GM19035 (cell line): ENCODE measurements around the gene SIVA1.
A peak's percentile ranks its signal among the peaks of the same experiment; 100 is the strongest.

Source experiments
- ATAC-seq: cut with Tn5 transposase; IDR thresholded peaks from one replicate; pipeline ENCODE4 v1.9.1; 2021; ENCODE audit not compliant: unreplicated experiment

Gene SIVA1

DNA sequence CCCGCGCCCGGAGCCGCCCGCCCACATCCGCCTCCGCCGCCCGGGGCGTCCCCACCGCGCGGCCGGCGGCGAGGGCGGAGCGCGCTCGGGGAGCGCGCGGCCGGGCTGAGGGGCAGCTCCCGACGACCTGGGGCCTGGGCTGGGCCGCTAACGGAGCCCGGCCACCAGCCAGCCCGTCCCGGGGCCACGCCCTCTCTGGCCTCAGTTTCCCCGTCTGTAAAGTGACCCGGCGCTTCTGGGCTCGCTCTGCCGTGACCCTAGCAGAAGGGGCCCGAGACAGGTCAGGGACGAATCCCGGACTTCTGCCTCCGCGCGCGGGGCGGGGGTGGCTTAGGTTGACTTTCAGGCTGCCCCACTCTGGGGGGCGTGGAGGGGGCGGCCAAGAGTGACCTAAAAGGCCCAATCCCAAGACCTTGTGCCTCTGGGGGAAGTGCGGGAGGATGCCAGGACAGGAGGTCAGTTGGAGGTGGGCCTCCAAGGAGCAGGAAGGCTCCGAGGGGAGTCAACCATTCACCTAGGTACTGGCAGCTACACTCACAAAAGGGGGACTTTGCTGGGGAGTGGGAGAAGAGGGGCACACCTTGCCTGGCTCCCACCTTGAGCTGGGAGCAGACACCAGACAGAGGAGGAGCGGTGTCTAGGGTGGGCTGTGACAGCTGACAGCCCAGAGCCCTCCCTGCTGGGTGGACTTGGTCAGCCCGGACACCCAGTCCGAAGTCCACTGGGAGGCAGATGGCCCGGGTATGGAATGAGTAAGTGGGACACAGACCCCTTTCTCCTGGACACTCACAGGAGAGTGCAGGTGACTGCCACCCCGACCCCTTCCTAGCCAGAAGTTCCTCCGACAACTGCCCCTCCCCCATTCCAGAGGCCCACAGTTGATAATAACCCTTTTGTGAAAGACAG, 43.1 kb downstream of the SIVA1 start:
- ATAC-seq: no peak

DNA sequence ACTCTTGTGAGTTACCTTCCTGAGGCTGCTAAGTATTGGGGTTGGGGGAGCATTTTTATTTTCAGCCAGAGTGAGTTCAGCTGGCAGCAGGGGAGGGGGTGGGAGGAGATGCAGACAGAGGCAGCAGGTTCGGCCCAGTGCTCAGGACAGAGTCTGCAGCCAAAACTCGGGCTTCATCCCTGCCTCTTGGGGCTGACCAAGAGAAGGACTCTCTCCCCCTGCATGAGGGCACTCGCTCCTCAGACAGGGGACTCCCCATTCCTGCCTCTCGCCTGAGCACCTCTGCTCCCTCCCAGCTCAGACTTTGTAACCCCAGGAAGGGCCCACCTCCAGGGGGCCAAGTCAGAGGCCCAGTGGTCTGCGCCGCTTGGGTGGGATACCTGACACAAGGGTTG, 43.7 kb downstream of the SIVA1 start:
- ATAC-seq: no peak

DNA sequence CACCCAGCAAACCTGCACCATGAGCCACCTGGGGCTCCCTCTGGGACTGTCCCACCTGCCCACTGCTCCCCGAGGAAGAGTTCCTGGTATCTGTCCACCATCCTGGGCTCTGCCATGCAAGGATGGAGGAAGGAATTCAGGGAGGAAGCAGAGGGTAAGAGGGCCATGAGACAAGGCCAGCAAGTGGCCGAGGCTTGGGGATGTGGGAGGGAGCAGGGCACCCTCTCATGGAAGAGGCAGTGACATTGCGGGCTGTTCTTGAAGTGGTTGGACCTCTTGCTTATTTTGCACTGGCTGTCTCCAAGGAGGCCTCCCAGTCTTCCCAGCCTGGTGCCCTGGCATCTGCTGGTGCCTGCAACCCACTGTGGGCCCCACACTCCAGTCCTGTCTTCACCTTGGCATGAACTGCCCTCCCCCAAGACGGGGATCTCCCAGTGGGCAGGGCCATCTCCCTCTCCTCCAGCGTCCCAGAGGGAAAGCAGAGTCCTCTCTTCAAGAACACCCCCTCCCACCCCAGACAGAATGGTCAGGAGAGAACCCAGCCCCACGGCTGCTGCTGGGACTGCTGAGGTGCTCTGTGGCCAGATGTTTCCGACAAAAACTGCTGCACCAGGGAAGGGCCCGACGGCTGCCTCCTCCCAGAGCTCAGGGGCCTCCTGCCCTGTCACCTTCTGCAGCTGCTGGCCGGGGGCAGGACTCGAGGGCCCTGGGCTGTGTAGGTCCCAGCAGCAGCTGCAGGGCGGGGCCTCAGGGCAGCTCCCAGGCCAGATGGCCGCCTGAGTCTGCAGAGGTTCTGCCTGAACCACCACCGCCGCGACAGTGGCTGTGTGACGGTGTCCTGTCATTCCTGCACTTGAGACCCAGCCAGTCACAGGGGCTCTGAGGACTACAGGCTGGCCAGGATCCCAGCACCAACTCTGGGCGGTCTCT, 44.4 kb downstream of the SIVA1 start:
- no peak for ATAC-seq

DNA sequence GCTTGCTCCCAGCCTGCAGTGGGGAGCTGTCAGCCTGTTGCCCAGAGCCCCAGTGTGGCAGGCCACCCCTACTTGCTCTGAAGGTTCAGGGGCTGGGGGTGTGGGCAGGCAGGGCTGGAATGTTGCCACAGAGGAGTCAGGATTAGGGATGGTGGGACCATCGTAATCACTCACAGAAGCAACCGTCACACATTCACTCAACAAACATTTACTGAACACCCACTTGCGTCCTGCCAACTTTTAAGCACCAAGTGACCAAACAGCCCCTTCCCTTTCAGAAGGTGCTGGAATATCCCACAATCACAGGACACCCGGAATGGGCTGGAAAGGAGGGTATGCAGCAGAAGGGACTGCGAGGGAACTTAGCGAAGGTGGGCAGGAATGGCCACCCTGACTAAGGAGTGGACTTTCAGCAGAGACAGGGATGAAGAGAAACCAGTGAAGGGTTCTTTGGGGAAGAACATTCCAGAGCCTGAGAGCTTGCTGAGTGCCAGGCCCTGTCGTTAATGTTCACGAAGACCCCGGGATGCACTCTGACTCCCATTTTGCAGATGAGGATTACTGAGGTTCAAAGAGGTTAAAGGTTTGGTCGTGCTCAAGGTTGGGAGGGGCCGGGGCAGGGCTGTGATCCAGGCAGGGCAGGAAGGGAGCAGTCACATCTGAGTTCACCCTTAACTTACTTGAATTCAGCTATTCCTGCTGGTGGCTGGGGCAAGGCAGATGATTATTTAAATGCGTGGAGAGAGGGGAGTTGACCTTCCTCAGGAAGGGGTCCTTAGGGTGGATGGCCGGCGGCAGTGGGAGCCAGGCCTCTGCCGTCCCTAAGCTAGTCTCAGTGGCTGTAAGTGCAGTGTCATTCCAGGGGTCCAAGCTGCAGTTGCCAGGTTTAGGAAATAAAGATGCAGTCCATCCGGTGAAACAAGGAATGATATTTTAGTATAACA, 45.6 kb downstream of the SIVA1 start:
- ATAC-seq: no peak

DNA sequence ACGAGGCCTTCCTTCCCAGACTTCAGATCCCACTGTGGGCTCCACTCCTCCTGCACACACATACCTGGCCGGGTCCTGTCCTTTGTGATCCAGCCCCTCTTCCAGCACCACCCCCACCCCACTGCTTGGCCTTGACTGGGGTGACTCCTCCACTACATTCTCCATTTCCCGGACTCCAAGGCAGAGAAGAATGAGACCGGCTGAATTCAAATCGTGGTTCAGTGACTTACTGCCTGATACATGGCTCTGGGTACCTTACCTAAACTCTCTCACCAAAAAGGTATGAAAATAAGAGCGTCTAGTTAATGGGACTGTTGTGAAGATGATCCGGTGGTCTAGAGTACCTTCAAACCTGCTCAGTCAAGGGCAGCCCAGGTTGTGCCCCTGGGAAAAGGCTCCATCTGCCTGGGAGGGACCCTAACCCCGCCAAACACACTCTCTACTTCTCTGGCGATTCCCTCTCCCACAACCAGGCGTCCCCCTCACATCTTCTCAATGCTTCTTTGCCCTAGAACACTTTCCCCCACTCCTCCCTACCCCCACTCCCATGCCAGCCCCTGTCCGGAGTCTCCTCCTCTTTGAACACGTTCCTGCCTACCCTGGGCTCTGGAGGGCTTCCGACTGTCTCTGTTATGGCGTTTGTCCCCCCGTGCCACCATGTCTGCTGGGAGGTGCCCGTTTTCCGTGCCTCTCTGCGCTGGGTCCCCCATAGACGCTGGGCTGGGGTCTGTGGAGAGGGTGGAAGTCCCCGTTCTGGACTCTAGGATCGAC, 46.5 kb downstream of the SIVA1 start:
- no peak for ATAC-seq

- ATAC-seq: peak; percentile 59
Measured at GRCh38 chr14:104800015-104800770, 47.2 kb downstream of the SIVA1 start.

GRCh38 chr14:104800771-104801519, 48.0 kb downstream of the SIVA1 start, which contains the start of gene ZBTB42:
ZBTB42 (plus strand) TSS chr14:104801101; CDS start chr14:104801198, 97 bp downstream.
- ATAC-seq: peak; percentile 36

DNA sequence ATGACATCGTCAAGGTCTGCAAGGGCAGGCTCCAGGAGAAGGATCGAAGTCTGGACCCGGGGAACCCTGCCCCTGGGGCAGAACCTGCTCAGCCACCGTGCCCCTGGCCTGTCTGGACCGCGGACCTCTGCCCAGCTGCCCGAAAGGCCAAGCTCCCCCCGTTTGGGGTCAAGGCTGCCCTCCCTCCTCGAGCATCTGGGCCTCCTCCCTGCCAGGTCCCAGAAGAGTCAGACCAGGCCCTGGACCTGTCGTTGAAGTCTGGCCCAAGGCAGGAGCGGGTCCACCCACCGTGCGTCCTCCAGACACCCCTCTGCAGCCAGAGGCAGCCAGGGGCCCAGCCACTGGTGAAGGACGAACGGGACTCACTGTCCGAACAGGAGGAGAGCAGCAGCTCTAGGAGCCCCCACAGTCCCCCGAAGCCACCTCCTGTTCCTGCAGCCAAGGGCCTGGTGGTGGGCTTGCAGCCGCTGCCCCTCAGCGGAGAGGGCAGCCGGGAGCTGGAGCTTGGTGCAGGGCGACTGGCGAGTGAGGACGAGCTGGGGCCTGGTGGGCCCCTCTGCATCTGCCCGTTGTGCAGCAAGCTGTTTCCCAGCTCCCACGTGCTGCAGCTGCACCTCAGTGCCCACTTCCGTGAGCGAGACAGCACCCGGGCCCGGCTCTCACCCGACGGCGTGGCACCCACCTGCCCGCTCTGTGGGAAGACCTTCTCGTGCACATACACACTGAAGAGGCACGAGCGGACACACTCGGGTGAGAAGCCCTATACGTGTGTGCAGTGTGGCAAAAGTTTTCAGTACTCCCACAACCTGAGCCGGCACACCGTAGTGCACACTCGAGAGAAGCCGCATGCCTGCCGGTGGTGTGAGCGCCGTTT, 48.8 kb downstream of the SIVA1 start:
- ATAC-seq: no peak

- ATAC-seq: no peak
Measured at GRCh38 chr14:104802394-104803184, 49.6 kb downstream of the SIVA1 start.

GRCh38 chr14:104803280-104803911, 50.4 kb downstream of the SIVA1 start:
- ATAC-seq: no peak

GRCh38 chr14:104803912-104804410, 51.0 kb downstream of the SIVA1 start:
- ATAC-seq: no peak

DNA sequence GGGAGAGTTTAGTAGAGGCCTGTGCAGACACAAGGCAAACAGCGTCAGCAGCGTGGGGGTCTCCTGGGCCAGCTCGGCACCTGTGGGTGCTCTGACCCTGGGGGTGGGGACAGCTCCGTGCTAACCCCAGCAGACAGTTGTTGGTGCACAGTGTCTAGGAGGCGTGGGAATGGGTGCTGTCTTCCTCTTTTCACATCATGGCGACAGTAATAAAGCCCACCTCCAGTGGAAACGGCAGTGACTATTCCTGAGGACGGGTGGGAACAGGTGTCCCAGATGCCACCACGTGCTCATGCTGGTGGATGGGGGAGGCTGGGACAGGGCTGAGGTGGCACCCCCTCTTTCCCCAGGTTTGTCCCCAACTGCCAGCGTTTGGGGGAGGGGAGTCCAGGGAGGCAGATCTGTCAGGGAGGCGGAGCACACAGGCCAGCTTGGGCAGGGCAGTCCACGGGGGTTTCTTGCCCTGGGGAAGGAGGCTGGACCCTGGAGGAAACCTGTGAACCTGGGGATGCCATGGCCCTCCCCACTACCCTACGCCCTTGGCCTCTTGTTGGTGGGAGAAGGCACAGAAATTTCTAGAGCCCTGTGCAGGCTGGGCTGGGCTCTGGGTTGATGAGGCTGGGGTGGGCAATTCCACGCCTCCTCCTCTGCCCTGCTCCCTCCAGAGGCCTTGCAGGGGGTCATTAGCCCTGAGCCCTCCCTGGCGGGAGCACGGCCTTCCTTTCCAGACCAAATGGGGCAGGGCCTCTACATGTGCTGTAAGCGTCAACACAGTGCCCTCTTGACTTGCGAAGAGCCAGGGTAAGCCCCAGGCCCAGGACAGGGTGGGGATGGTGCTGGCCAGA, 51.8 kb downstream of the SIVA1 start:
- ATAC-seq: no peak

DNA sequence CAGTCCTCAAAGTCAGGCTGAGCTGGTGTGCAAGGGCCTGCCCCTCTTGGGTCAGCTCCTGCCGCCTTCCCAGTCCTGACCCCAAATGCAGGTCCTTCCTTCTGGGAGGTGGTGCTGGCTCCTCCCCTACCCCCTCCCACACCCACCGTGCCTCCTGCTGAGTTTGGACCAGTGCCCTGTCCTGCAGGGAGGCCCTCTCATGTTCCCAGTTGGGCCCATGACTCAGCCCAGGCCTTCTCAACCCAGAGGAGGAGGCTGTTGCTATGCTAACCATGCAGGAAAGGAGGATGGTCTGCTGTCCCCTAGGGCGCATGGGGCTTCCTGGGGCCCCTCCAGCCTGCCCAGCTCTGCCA, 52.4 kb downstream of the SIVA1 start:
- ATAC-seq: no peak

- ATAC-seq: no peak
Measured at GRCh38 chr14:104805941-104806624, 53.1 kb downstream of the SIVA1 start.
